HG03280 (cell line): ENCODE data around the gene CCDC142.

ENCODE experiments used
- ATAC-seq: cut with Tn5 transposase; IDR thresholded peaks from one replicate; pipeline ENCODE4 v1.9.1; 2021; ENCODE audit warnings: mild to moderate bottlenecking, moderate library complexity; ENCODE audit not compliant: unreplicated experiment

Gene CCDC142

GRCh38 chr2:74482801-74483674, at the start of gene CCDC142, which contains the start of gene TTC31:
TSS of gene CCDC142 (minus strand) at chr2:74482998. CDS start at chr2:74482837, 161 bp downstream.
TSS of gene TTC31 (plus strand) at chr2:74483081. CDS start at chr2:74483096, 15 bp downstream.
- ATAC-seq = peak; percentile 90

- no peak for ATAC-seq
Measured at GRCh38 chr2:74532222-74532621, 49.4 kb upstream of the CCDC142 start.

GRCh38 chr2:74531666-74532065, 48.9 kb upstream of the CCDC142 start:
- no peak for ATAC-seq

GRCh38 chr2:74530239-74531187, 47.7 kb upstream of the CCDC142 start:
- ATAC-seq = peak; percentile 27

GRCh38 chr2:74529357-74530238, 46.8 kb upstream of the CCDC142 start, which contains the start of the genes AUP1 and HTRA2:
TSS of gene AUP1 (minus strand) at chr2:74529706. CDS start at chr2:74529629, 77 bp downstream.
TSS of gene HTRA2 (plus strand) at chr2:74529933. CDS start at chr2:74530007, 74 bp downstream.
- ATAC-seq = peak; percentile 79

- ATAC-seq = peak; percentile 3
Measured at GRCh38 chr2:74528600-74529356, 46.0 kb upstream of the CCDC142 start.

GRCh38 chr2:74527741-74528140, 44.9 kb upstream of the CCDC142 start:
- no peak for ATAC-seq

- no peak for ATAC-seq
Measured at GRCh38 chr2:74526649-74527230, 43.9 kb upstream of the CCDC142 start.

GRCh38 chr2:74525717-74526648, 43.2 kb upstream of the CCDC142 start, which contains the start of gene DQX1:
TSS of gene DQX1 (minus strand) at chr2:74526231. CDS start at chr2:74525729, 502 bp downstream.
- ATAC-seq = no peak

- no peak for ATAC-seq
Measured at GRCh38 chr2:74524955-74525716, 42.3 kb upstream of the CCDC142 start.

- ATAC-seq = no peak
Measured at GRCh38 chr2:74524005-74524404, 41.2 kb upstream of the CCDC142 start.

- no peak for ATAC-seq
Measured at GRCh38 chr2:74522516-74522915, 39.7 kb upstream of the CCDC142 start.

GRCh38 chr2:74516650-74517049, 33.9 kb upstream of the CCDC142 start:
- ATAC-seq = no peak

- peak; percentile 75 for ATAC-seq
Measured at GRCh38 chr2:74515981-74516633, 33.3 kb upstream of the CCDC142 start.

GRCh38 chr2:74515271-74515980, 32.6 kb upstream of the CCDC142 start:
- ATAC-seq = peak; percentile 19
